GM23338 (cell line): ENCODE results near the gene POU2AF3.

ENCODE experiments used
- CREB1 ChIP-seq: fragments of 250-450 bp; sonication (Bioruptor Pico); IDR thresholded peaks from 2 replicates; pipeline ENCODE4 v1.5.0; 2020; ENCODE audit warnings: low read depth, mild to moderate bottlenecking, moderate library complexity
- EZH2 ChIP-seq: fragments of 200-600 bp; sonication (generic); IDR thresholded peaks from one replicate; pipeline ENCODE4 v1.8.0; 2017; ENCODE audit warnings: antibody characterized with exemption, mild to moderate bottlenecking, low read depth; ENCODE audit not compliant: unreplicated experiment
- EZH2phosphoT487 ChIP-seq: fragments of 200-600 bp; sonication (generic); IDR thresholded peaks from one replicate; pipeline ENCODE4 v1.8.1; 2018; ENCODE audit warnings: antibody characterized with exemption; ENCODE audit not compliant: unreplicated experiment
- JUNB ChIP-seq: IDR thresholded peaks from one replicate; pipeline ENCODE4 v1.6.1; 2016; ENCODE audit warnings: antibody characterized with exemption; ENCODE audit not compliant: unreplicated experiment
- NANOG ChIP-seq: IDR thresholded peaks from 2 replicates; pipeline ENCODE4 v1.6.1; 2016; ENCODE audit warnings: antibody characterized with exemption, borderline replicate concordance
- POLR2AphosphoS5 ChIP-seq: IDR thresholded peaks from 2 replicates; pipeline ENCODE4 v1.6.1; 2016; ENCODE audit warnings: antibody characterized with exemption, low read depth
- ZNF331 ChIP-seq: fragments of 250-450 bp; sonication (Bioruptor Pico); IDR thresholded peaks from 2 replicates; pipeline ENCODE4 v1.5.0; 2020; ENCODE audit warnings: low read depth, mild to moderate bottlenecking, moderate library complexity
- TF ChIP-seq, protein P1 (sequence below), 2 experiments: fragments of 200-600 bp in 1 of 2; sonication (generic) in 1 of 2; conservative IDR thresholded peaks; 2 replicates each; pipeline versions ENCODE4 v1.5.1 to v1.6.1; 2016 to 2017; ENCODE audit warnings: antibody characterized with exemption in 2 of 2, low read depth in 2 of 2, mild to moderate bottlenecking in 2 of 2, moderate library complexity in 1 of 2

DNA sequence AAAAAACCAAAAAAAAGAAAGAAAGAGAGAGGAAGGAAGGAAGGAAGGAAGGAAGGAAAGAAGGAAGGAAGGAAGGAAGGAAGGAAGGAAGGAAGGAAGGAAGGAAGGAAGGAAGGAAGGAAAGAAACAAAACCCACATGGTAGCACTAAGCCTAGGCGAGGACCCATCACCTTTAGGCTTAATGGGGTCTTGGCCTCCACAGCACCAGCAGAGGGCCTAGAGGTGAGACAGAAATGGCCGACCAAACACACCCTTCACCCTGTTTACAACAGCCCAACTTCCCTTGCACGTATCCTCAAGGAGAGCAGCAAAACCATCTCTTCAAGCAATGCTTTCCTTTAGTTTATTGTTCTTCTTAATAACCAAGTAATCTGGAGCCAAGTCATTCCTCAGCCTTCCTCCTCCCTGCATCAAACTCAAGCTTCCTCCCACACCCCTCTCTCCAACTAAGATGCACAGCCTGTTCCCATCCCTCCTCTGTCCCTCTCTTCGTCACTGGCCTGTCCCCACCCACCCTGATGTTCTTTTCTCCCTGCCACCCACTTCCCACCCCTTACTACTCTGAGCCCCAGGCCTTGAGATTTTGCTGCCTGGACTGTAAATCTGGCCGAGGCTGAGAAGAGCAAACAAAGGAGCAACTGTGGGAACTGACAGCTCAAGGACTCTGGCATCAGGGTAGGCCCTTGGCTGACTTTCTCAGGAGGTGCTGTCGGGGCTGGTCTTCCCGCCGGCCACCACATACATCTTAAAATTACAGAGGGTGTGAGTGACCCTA lies 54.8 kb downstream of the POU2AF3 start:
- TF ChIP-seq, protein P1, sequence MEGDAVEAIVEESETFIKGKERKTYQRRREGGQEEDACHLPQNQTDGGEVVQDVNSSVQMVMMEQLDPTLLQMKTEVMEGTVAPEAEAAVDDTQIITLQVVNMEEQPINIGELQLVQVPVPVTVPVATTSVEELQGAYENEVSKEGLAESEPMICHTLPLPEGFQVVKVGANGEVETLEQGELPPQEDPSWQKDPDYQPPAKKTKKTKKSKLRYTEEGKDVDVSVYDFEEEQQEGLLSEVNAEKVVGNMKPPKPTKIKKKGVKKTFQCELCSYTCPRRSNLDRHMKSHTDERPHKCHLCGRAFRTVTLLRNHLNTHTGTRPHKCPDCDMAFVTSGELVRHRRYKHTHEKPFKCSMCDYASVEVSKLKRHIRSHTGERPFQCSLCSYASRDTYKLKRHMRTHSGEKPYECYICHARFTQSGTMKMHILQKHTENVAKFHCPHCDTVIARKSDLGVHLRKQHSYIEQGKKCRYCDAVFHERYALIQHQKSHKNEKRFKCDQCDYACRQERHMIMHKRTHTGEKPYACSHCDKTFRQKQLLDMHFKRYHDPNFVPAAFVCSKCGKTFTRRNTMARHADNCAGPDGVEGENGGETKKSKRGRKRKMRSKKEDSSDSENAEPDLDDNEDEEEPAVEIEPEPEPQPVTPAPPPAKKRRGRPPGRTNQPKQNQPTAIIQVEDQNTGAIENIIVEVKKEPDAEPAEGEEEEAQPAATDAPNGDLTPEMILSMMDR (conservative IDR thresholded peaks at IDR 0.05; ENCODE audit: low read depth in 2 of 2), result no peak
- TF ChIP-seq POLR2AphosphoS5, result no peak
- no peak for TF ChIP-seq EZH2
- TF ChIP-seq ZNF331 (CRISPR knock-in tag), result no peak
- no peak for TF ChIP-seq NANOG
- no peak for TF ChIP-seq JUNB
- TF ChIP-seq EZH2phosphoT487, result no peak
- TF ChIP-seq CREB1 (CRISPR knock-in tag), result no peak
